Osteoblast (primary cell): Measurements from ENCODE around the gene NEDD4L. TPM values are rescaled to one million over a fixed set of nuclear protein-coding genes. Genes with fewer than 3 reads are reported as not detected.
"Not testable (repeated sequence)": the region's sequence is repeated elsewhere in the genome, so short reads cannot be mapped to it uniquely, and the experiment has no call there.

Experiments used
- DNase-seq: peaks from one replicate; pipeline ENCODE4 v3.0.0; 2011; ENCODE audit warnings: low spot score, mixed read lengths; ENCODE audit not compliant: insufficient read length; ENCODE audit errors: missing footprints
- H2AFZ ChIP-seq: 2 replicates; pipeline ENCODE4 v1.6.0; 2011; ENCODE audit warnings: mild to moderate bottlenecking, low read length
- H3K27ac ChIP-seq: 2 replicates; pipeline ENCODE4 v1.5.1; 2011; ENCODE audit warnings: mild to moderate bottlenecking, low read depth, low read length, moderate library complexity
- H3K27me3 ChIP-seq: 2 replicates; pipeline ENCODE4 v1.6.0; 2012; ENCODE audit warnings: mild to moderate bottlenecking, control low read depth, inconsistent platforms, low read length, moderate library complexity; ENCODE audit not compliant: insufficient read depth
- H3K36me3 ChIP-seq: 2 replicates; pipeline ENCODE4 v1.5.1; 2011; ENCODE audit warnings: mild to moderate bottlenecking, low read length, control low read depth, moderate library complexity; ENCODE audit not compliant: insufficient read depth
- H3K4me1 ChIP-seq: 2 replicates; pipeline ENCODE4 v1.5.1; 2011; ENCODE audit warnings: mild to moderate bottlenecking, low read length, control low read depth, moderate library complexity; ENCODE audit not compliant: insufficient read depth
- H3K4me2 ChIP-seq: 2 replicates; pipeline ENCODE4 v1.6.0; 2011; ENCODE audit warnings: mild to moderate bottlenecking, low read length; ENCODE audit not compliant: insufficient read depth
- H3K4me3 ChIP-seq: fragments of 200-600 bp; sonication (generic); 3 replicates; pipeline ENCODE4 v1.5.1; 2012; ENCODE audit warnings: mild to moderate bottlenecking, low read length, inconsistent platforms; ENCODE audit not compliant: insufficient read depth
- H3K79me2 ChIP-seq: 2 replicates; pipeline ENCODE4 v1.6.0; 2012; ENCODE audit warnings: mild to moderate bottlenecking, low read length, control low read depth, inconsistent platforms; ENCODE audit not compliant: insufficient read depth
- H3K9me3 ChIP-seq: 2 replicates; pipeline ENCODE4 v1.5.1; 2011; ENCODE audit warnings: low read depth, low read length, control low read depth
- H4K20me1 ChIP-seq: 2 replicates; pipeline ENCODE4 v1.6.0; 2012; ENCODE audit warnings: mild to moderate bottlenecking, low read length, control low read depth; ENCODE audit not compliant: insufficient read depth
- total RNA-seq: library from RNA; depleted of rRNA; stranded (reverse); fragments of >200 nt; gene quantifications from 2 replicates; pipeline ENCODE4 v1.2.3, GENCODE V29; 2012
- TF ChIP-seq, protein P1 (sequence below): IDR thresholded peaks from 2 replicates; pipeline ENCODE4 v1.5.1; 2011; ENCODE audit warnings: mild to moderate bottlenecking, low read depth, low read length, moderate library complexity; ENCODE audit errors: extremely low read depth

Gene NEDD4L
- total RNA-seq, 1 donor, result 30.0 TPM

DNA sequence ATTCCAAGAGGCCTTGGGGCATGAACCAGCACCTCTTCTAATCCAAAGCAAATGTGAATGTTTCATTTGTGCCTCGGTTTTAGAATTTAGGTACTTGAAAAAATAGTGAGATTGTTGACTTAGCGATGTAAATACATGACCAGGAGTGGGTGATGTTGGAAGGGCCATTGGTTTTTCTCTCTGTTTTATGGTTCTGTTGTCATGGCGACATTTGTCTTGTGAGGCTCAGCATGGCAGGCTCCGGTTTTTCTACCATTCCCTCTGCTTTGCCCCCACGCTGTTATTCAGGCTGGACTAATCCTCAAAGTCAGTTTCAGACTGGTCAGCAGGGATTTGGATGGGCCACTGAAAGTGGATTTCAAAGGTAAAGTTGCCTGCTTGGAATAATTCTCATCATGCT, 329.5 kb downstream of the NEDD4L start:
- no peaks in the 10 kb centered on the region for H3K79me2 ChIP-seq
- H3K27ac ChIP-seq, result no peak overlapping the region
- no peak overlapping the region for H2AFZ ChIP-seq
- no peak for DNase-seq
- H3K4me2 ChIP-seq, result no peak overlapping the region
- TF ChIP-seq, protein P1, sequence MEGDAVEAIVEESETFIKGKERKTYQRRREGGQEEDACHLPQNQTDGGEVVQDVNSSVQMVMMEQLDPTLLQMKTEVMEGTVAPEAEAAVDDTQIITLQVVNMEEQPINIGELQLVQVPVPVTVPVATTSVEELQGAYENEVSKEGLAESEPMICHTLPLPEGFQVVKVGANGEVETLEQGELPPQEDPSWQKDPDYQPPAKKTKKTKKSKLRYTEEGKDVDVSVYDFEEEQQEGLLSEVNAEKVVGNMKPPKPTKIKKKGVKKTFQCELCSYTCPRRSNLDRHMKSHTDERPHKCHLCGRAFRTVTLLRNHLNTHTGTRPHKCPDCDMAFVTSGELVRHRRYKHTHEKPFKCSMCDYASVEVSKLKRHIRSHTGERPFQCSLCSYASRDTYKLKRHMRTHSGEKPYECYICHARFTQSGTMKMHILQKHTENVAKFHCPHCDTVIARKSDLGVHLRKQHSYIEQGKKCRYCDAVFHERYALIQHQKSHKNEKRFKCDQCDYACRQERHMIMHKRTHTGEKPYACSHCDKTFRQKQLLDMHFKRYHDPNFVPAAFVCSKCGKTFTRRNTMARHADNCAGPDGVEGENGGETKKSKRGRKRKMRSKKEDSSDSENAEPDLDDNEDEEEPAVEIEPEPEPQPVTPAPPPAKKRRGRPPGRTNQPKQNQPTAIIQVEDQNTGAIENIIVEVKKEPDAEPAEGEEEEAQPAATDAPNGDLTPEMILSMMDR, result no peak
- no peak overlapping the region for H3K4me3 ChIP-seq
- H3K9me3 ChIP-seq, result no peaks in the 10 kb centered on the region
- no peaks in the 10 kb centered on the region for H3K27me3 ChIP-seq
- H4K20me1 ChIP-seq, result no peaks in the 10 kb centered on the region
- peaks cover 9% of the 10 kb centered on the region for H3K36me3 ChIP-seq
- H3K4me1 ChIP-seq, result no peaks in the 10 kb centered on the region

DNA sequence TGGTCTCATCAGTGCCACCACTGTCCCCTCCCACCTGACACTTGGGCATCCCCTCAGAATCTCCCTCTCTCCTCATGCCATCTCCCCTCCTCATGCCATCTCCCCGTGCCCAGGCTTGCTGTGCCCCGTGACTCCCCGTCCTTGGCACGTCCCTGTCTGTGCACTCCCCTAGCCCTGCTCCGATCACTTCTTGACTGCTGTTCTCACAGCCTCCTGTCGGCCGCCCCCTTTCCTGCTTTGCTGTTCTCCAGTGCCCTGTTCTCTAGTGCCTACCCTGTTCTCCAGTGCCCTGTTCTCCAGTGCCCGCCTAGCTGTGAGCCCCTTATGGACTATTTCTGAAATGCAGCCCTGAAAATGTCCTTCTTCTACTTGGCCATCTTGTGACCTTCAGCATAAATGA, 331.0 kb downstream of the NEDD4L start:
- H3K4me3 ChIP-seq, result no peak overlapping the region
- H3K4me1 ChIP-seq, result no peaks in the 10 kb centered on the region
- H3K4me2 ChIP-seq, result no peak overlapping the region
- H3K27me3 ChIP-seq, result no peaks in the 10 kb centered on the region
- DNase-seq, result no peak
- H3K27ac ChIP-seq, result no peak overlapping the region
- no peak overlapping the region for H2AFZ ChIP-seq
- TF ChIP-seq, protein P1, result no peak
- no peaks in the 10 kb centered on the region for H3K79me2 ChIP-seq
- H3K36me3 ChIP-seq, result peaks cover 9% of the 10 kb centered on the region
- H3K9me3 ChIP-seq, result no peaks in the 10 kb centered on the region
- no peaks in the 10 kb centered on the region for H4K20me1 ChIP-seq

DNA sequence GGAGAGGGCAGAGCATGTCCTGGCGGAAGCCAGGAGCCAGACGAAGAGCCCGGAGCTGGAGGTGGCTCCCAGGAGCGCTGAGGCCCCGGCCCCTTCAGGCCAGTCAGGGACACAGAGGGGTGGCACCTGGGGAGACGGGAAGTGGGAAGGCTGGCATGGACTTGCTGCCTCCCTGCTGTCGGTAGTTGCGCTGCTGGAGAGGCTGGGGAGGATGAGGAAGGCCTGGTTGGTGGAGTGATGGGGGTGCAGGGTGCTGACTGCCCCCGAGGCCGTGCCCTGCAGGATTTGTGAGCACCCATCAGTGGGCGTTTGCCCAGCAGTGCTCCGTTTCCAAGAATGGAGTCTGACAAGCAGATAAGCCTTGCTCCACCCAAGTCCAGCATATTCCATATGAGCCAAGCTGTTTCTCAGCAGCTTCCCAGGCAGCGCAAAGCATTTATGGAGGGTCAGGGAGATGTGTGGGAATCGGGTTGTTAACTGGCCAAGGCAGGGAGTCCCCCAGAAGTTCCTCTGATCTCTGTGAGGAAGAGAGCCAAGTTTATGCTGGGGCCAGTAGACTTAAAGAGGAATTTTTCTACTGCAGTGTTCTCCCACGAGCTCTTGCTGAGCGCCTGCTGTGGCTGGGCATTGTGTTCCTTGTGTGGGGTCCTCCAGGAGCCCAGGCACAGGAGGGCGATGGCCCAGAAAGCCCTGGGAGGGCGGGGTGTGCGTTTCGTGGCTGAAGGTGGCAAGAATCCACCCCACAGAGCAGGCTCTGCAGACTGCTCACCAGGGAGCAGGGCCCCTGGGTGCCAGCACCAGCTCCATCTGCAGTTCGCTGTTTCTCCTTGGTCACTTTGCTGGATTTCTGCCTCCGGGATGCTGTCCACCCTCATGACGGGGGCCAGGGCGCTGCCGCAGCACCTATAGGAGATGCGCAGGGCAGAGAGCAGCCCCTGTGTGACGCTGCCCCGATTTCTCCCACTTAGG, 334.7 kb downstream of the NEDD4L start:
- Histone ChIP-seq H3K4me1 (no peaks in the 10 kb centered on the region), H4K20me1 (no peaks in the 10 kb centered on the region), H3K27ac (no peak overlapping the region), H3K9me3 (no peaks in the 10 kb centered on the region), H3K27me3 (no peaks in the 10 kb centered on the region), H3K4me3 (no peak overlapping the region), H3K79me2 (no peaks in the 10 kb centered on the region), H3K4me2 (no peak overlapping the region), H3K36me3 (no peaks in the 10 kb centered on the region), H2AFZ (no peak overlapping the region)
- DNase-seq, result no peak
- TF ChIP-seq, protein P1, result no peak

DNA sequence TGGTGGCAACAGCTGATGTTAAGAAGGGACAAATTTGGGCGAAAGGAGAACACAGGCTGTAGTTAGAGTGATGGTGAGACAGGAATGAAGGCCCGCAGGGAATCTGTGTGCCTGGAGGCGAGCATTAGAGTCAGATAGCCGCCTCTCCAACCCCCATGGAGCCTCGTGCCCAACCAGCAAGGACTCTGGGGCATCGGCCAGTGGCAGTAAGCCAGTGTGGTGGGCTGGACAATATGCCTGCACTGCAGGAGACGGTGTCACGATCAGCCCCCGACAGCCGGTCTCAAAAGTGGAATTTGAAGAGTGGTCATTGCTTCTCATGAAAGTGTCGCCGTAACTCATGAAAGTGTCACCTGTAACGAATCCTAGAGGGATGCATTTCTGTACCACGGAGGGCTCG, 335.4 kb downstream of the NEDD4L start:
- Histone ChIP-seq H4K20me1 (no peaks in the 10 kb centered on the region), H2AFZ (no peak overlapping the region), H3K27ac (no peak overlapping the region), H3K36me3 (no peaks in the 10 kb centered on the region), H3K4me2 (no peak overlapping the region), H3K4me1 (no peaks in the 10 kb centered on the region), H3K9me3 (no peaks in the 10 kb centered on the region), H3K27me3 (no peaks in the 10 kb centered on the region), H3K4me3 (no peak overlapping the region), H3K79me2 (no peaks in the 10 kb centered on the region)
- TF ChIP-seq, protein P1, result no peak
- no peak for DNase-seq

DNA sequence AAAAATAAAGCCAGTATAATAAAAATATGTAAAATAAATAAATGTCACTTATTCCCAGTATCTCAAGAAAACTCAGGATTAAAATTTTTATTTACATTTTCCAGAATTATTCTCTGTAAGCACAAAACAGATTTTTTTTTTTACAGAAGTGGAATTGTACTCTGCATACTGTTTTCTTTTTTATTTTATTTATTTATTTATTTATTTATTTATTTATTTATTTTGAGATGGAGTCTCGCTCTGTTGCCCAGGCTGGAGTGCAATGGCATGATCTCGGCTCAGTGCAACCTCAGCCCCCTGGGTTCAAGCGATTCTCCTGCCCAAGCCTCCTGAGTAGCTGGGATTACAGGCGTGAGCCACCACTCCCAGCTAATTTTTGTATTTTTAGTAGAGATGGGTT, 336.1 kb downstream of the NEDD4L start:
- H3K4me2 ChIP-seq, H3K4me1 ChIP-seq, H3K4me3 ChIP-seq, H3K79me2 ChIP-seq, H4K20me1 ChIP-seq, H3K36me3 ChIP-seq, H3K27ac ChIP-seq, H2AFZ ChIP-seq, H3K27me3 ChIP-seq, DNase-seq, H3K9me3 ChIP-seq: not testable (repeated sequence)
